ENCODE results near the gene PGAP3.
A peak's percentile ranks its signal among the peaks of the same experiment; 100 is the strongest.

The PGAP3 gene

GRCh38 chr17:39669897-39670735 is 17.7 kb downstream of the PGAP3 start:
- DNase-seq: no peak

- peak; percentile 74 for DNase-seq
Observed at GRCh38 chr17:39667945-39668924, 19.6 kb downstream of the PGAP3 start, which contains the start of gene PNMT. Gene PNMT (plus strand): TSS chr17:39668453. CDS start chr17:39668476, 23 bp downstream.

- DNase-seq: no peak
Observed at GRCh38 chr17:39667262-39667944, 20.5 kb downstream of the PGAP3 start.

DNA sequence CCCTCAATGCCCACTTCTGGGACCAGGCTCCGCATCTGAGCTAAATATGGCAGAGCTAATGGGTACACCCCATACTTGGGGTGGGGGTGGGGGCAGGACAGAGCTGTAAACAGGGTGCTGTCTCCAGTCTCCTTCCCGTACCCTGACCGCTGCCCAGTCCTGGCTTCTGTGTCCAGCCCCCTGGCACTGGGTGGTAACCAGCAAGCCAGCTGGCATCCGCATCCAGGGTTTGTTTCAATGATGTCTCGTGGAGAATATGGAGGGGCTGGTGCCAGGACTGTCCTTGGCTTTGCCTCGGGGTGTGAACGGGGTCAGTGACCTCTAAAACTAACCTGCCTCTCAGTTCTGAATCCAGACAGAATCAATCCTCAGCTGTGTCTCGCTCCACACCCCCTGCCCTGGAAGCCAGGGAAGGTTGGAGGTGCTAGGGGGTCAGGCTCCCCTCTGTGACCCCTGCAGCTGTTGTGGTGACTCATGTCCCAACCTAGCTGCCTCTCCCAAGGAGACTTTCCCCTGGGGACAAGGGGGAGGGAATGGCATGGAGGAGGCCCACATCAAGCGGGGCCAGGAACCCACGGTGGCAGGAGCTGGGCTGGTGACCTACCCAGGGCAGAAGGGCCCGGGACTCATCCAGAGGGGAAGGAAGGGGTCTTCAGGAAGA is 21.1 kb downstream of the PGAP3 start:
- no peak for DNase-seq

DNA sequence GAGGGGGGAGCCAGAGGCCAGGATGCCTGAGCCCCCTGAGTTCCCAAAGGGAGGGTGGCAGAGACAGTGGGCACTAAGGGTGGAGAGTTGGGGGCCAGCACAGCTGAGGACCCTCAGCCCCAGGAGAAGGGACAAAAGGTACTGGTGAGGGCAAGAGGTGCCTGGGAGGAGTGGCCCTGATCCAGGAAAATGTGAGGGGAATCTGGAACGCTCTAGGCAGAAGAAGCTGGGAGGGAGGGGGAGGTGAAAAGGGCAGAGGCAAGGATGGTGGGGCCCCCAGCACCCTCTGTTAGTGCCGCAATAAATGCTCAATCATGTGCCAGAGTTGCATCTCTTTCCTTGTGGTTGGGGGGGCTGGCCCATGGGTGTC is 21.6 kb downstream of the PGAP3 start:
- no peak for DNase-seq

GRCh38 chr17:39665642-39666224 is 22.1 kb downstream of the PGAP3 start:
- no peak for DNase-seq

DNA sequence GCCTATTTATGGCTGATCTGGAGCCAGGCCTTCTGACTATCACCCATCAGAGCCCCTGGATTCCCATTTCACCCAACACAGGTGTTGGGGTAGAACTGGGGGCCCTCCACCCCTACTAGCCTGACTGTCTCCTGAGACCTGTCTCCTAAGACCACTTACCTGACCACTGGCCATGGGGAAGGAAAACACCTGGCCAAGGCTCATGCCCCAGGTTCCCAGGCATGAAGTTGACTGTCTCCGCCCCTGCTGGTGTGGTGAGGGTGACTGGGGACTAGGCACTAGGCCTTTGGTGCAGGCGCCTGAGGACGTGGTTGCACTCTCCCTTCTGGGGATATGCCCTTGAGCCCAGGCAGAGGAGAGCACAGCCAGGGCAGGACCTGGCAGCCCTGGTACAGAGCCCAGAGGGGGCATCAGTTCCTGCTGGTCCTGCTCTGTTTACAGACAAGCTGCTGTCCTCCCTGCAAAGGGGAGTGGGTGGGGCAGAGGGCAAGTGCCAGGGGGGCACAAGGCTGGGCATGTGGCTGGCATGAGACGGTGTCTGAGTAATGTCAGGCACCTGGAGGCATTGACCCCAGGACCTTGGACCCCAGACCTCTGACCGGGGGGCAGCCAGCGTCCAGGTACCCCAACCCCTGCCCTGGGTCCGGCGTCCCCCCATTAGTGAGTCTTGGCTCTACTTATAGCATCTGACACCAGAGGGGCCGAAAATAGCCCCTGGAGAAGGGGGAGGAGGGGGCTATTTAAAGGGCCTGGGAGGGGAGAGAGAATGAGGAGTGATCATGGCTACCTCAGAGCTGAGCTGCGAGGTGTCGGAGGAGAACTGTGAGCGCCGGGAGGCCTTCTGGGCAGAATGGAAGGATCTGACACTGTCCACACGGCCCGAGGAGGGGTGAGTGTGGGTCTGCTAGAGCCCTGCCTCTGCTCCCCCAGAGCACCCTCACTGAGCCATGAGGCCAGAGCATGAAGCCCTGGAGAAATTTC is 23.0 kb downstream of the PGAP3 start, which contains the start of gene TCAP:
Gene TCAP (plus strand): TSS at position 769 of the 981 bp plus-strand sequence. CDS start 11 bp downstream, at position 780.
- DNase-seq: no peak

DNA sequence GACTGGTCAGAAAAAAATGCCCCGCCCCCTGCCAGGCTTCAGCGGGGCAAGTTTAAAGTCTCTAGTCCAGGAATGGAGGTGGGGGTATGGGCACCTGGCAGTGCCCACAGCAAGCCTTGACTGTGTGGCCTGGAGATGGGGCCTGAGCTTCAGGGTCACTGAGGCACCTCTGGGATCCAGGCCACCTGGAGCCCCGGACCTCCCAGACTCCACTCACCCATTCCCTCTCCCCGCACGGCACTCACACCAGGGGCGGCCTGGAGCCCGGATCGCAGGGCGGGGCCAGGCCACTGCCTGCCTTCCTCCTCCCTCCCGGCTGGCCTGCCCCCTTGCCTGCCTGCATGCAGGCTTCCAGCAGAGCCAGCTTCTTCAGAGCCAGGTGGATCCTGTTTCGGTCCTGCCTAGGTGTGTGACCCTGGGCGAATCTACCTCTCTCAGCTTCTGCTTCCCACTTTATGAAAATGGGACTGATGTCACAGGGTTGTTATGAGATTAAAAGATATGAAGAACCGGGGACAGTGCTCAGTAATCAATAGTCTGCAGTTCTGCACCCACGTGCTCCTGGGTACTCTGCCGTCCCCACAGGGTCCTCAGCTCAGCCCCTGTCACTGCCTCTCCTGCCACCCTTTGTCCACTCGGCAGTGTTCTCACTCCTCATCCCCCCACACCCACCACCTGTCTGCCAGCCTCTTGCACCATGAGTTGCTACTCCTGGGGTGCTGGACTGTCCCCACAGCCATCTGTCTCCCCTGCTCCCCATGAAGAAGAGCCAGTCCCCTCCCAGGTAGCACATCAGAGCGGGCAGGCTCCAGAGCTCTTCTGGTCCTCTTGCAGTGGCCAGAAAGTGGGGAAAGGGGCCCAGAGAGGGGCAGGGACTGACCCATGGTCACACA is 23.9 kb downstream of the PGAP3 start:
- no peak for DNase-seq

- DNase-seq: no peak
Observed at GRCh38 chr17:39663340-39663687, 24.5 kb downstream of the PGAP3 start.

GRCh38 chr17:39662551-39663339 is 25.1 kb downstream of the PGAP3 start:
- no peak for DNase-seq

DNA sequence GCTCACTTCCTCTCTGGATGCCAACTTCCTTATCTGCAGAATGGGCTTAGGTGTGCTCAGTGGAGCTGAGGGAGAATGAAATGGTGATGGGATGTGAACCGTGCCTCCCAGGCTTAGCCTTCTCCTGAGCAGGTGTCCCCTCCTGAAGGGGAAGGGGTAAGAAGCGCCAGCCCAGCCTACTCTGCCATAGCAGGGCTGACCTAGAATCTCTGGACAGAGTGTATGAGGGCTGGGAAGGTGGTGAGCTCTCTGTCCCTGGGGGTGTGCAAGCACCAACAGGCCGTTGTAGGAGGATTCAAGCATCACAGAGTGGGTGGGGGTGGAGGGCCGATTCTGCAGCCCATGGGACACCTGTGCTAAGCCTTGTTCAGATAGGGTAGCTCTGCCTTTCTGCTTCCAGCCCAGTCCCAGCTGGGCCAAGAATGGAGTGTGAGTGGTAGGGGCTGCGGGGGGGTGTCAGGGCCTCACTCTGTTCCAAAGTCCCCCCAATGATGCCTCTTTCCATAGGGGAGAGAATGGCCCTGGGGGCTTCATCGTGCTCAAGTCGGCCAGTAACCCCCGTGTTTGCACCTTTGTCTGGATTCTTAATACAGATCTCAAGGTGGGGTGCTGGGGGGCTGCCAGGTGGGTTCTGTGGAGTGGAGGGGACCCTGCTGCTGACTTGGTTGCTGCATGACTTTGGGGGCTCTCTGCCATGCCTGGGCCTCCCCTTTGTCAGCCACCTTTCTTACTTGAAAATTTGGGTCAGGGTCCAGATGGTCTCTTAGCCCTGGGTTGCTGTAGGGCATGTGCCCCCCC is 25.9 kb downstream of the PGAP3 start:
- no peak for DNase-seq

DNA sequence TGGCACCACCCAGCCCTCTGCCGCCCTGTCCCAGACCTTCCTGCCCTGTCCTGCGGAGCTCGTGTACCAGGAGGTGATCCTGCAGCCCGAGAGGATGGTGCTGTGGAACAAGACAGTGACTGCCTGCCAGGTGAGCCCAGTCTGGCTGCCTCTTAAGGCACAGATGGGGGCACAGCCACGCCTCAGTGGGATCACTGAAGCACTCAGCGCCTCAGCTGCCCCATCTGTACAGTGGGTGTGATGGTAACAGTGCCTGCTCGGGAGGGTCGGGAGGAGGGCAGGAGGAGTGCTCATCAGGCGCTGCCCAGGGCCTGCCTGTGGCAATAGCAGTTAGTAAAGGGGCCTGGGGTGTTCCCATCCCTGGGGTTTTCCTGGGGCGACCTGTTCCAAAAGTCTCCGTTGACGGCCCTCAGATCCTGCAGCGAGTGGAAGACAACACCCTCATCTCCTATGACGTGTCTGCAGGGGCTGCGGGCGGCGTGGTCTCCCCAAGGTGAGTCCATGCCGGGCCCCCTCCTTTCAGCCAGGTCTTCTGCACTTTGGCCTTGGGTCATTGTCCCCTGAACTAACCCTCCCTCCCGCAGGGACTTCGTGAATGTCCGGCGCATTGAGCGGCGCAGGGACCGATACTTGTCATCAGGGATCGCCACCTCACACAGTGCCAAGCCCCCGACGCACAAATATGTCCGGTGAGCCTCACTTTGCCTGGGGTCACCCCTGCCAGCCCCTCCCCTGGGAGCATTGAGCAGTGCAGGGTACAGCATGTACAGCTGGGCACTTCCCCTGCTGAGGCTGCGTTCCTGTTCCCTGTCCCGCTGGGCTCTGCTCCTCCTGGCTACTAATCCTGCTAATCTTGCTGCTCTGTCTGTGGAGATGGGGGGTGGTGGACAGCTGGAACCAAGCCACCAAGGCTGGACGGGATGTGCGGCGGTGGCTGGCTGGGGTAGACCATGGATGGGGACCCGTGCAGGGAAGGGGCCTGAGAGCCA is 27.2 kb downstream of the PGAP3 start:
- DNase-seq: no peak

- no peak for DNase-seq
Observed at GRCh38 chr17:39660011-39660360, 27.9 kb downstream of the PGAP3 start.

GRCh38 chr17:39659279-39660010 is 28.4 kb downstream of the PGAP3 start:
- DNase-seq: no peak

DNA sequence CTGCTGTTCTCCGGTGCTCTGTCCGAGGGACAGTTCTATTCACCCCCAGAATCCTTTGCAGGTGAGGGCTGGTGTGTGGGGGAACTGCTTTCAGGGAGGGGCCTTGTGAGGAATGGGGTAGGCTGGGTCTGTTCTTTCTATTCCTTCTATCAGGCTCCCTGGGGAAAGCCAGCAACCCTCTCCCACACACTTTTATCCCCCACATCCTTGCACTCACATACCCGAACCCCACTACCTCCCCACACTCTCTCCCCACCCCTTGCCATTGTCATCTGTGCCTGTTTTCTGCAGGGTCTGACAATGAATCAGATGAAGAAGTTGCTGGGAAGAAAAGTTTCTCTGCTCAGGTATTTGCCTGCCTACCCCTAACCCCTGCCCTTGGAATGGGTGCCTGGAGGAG is 29.1 kb downstream of the PGAP3 start:
- no peak for DNase-seq

GRCh38 chr17:39658346-39658745 is 29.5 kb downstream of the PGAP3 start:
- DNase-seq: no peak
